ENCODE data around the gene EXTL2. TPM values are rescaled to one million over a fixed set of nuclear protein-coding genes. Genes with fewer than 3 reads are reported as not detected.

The EXTL2 gene
- total and polyA plus RNA-seq, 2 experiments from 2014 or later: 51.9 to 54.6 TPM

- 2% methylated on average over 12 of the region's 12 CpGs for WGBS, 2 experiments (ENCODE audit: low coverage in 1 of 2, low lambda C conversion rate in 2 of 2, missing lambda C conversion rate in 2 of 2)
Measured at GRCh38 chr1:100896481-100896982, 1.9 kb upstream of the EXTL2 start.

GRCh38 chr1:100895540-100896480 lies 1.2 kb upstream of the EXTL2 start, which contains the start of gene SLC30A7:
SLC30A7 (plus strand) TSS chr1:100896090; CDS start chr1:100896263, 173 bp downstream.
- peaks cover 82% of the 10 kb centered on the region for H3K79me2 ChIP-seq (ENCODE audit: insufficient read depth)
- H3K9me2 ChIP-seq (ENCODE audit: insufficient read depth): no peaks in the 10 kb centered on the region
- H3K36me3 ChIP-seq (ENCODE audit: low read depth): peaks cover 27% of the 10 kb centered on the region
- no peaks in the 10 kb centered on the region for H4K20me1 ChIP-seq (ENCODE audit: insufficient read depth)
- no peak for TF ChIP-seq EZH2phosphoT487 (IDR thresholded peaks at IDR 0.05; ENCODE audit: insufficient read depth, low read depth)
- no peak for TF ChIP-seq EZH2 (IDR thresholded peaks at IDR 0.05; ENCODE audit: insufficient read depth, poor library complexity, severe bottlenecking)
- no peaks in the 10 kb centered on the region for H3K27me3 ChIP-seq (replicated peaks; ENCODE audit: insufficient read depth)
- peaks cover 17% of the 10 kb centered on the region; the same call in 1 of the 2 replicates for H3F3A ChIP-seq (ENCODE audit: insufficient read depth)
- peak within 1 kb of the TSS; percentile 93 for H2AFZ ChIP-seq
- DNase-seq: peak; percentile 97
- peak within 1 kb of the TSS; percentile 91 for H3K27ac ChIP-seq
- peak within 1 kb of the TSS; percentile 95 for H3K4me3 ChIP-seq
- H3K4me1 ChIP-seq (ENCODE audit: insufficient read depth): peaks cover 31% of the 10 kb centered on the region
- 1 to 3% methylated on average over 40 to 60 of the region's 62 CpGs for WGBS, 2 experiments (ENCODE audit: low coverage in 1 of 2, low lambda C conversion rate in 2 of 2, missing lambda C conversion rate in 2 of 2)
- peak within 1 kb of the TSS; percentile 98 for H3K4me2 ChIP-seq (ENCODE audit: unreplicated experiment)
- H3K9me3 ChIP-seq (ENCODE audit: low read depth): no peaks in the 10 kb centered on the region
- H3K9ac ChIP-seq: peak within 1 kb of the TSS; percentile 98
- in situ Hi-C loops (cut with MboI): loop anchor here (25.0 kb wide), 1 partner anchor 1084 kb away; no protein-coding TSS in a partner anchor

More at GRCh38 chr1:100896481-100896982, 1.9 kb upstream of the EXTL2 start:
- H3F3A ChIP-seq (ENCODE audit: insufficient read depth): peaks cover 17% of the 10 kb centered on the region; the same call in 1 of the 2 replicates
- peak overlapping the region; percentile 91 for H3K27ac ChIP-seq
- peaks cover 82% of the 10 kb centered on the region for H3K79me2 ChIP-seq (ENCODE audit: insufficient read depth)
- DNase-seq: peak; percentile 74
- peak overlapping the region; percentile 93 for H2AFZ ChIP-seq
- no peaks in the 10 kb centered on the region for H3K9me2 ChIP-seq (ENCODE audit: insufficient read depth)
- peak overlapping the region; percentile 98 for H3K9ac ChIP-seq
- no peaks in the 10 kb centered on the region for H4K20me1 ChIP-seq (ENCODE audit: insufficient read depth)
- H3K9me3 ChIP-seq (ENCODE audit: low read depth): no peaks in the 10 kb centered on the region
- H3K27me3 ChIP-seq (replicated peaks; ENCODE audit: insufficient read depth): no peaks in the 10 kb centered on the region
- H3K4me1 ChIP-seq (ENCODE audit: insufficient read depth): peaks cover 31% of the 10 kb centered on the region
- H3K4me3 ChIP-seq: peak overlapping the region; percentile 95
- H3K4me2 ChIP-seq (ENCODE audit: unreplicated experiment): peak overlapping the region; percentile 98
- TF ChIP-seq EZH2phosphoT487 (IDR thresholded peaks at IDR 0.05; ENCODE audit: insufficient read depth, low read depth) (no peak), EZH2 (IDR thresholded peaks at IDR 0.05; ENCODE audit: insufficient read depth, poor library complexity, severe bottlenecking) (no peak)
- in situ Hi-C loops (cut with MboI): loop anchor here (25.0 kb wide), 1 partner anchor 1084 kb away; no protein-coding TSS in a partner anchor
- peaks cover 33% of the 10 kb centered on the region for H3K36me3 ChIP-seq (ENCODE audit: low read depth)

GRCh38 chr1:100893718-100894117 lies 924 bp downstream of the EXTL2 start:
- TF ChIP-seq EZH2phosphoT487 (IDR thresholded peaks at IDR 0.05; ENCODE audit: insufficient read depth, low read depth) (no peak), EZH2 (IDR thresholded peaks at IDR 0.05; ENCODE audit: insufficient read depth, poor library complexity, severe bottlenecking) (no peak)
- H3K79me2 ChIP-seq (ENCODE audit: insufficient read depth): peaks cover 80% of the 10 kb centered on the region
- peaks cover 7% of the 10 kb centered on the region for H3K36me3 ChIP-seq (ENCODE audit: low read depth)
- in situ Hi-C loops (cut with MboI): loop anchor here (25.0 kb wide), 1 partner anchor 1081 kb away; no protein-coding TSS in a partner anchor
- peaks cover 31% of the 10 kb centered on the region for H3K4me1 ChIP-seq (ENCODE audit: insufficient read depth)
- peak overlapping the region; percentile 95 for H3K4me3 ChIP-seq
- peak; percentile 9 for DNase-seq
- H3K9me3 ChIP-seq (ENCODE audit: low read depth): no peaks in the 10 kb centered on the region
- peaks cover 17% of the 10 kb centered on the region; the same call in 1 of the 2 replicates for H3F3A ChIP-seq (ENCODE audit: insufficient read depth)
- peak overlapping the region; percentile 98 for H3K4me2 ChIP-seq (ENCODE audit: unreplicated experiment)
- H3K9me2 ChIP-seq (ENCODE audit: insufficient read depth): no peaks in the 10 kb centered on the region
- H3K27ac ChIP-seq: peak overlapping the region; percentile 91
- H3K9ac ChIP-seq: peak overlapping the region; percentile 98
- H2AFZ ChIP-seq: peak overlapping the region; percentile 93
- 28 to 40% methylated on average over 2 of the region's 2 CpGs for WGBS, 2 experiments (ENCODE audit: low coverage in 1 of 2, low lambda C conversion rate in 2 of 2, missing lambda C conversion rate in 2 of 2)
- no peaks in the 10 kb centered on the region for H4K20me1 ChIP-seq (ENCODE audit: insufficient read depth)
- H3K27me3 ChIP-seq (replicated peaks; ENCODE audit: insufficient read depth): no peaks in the 10 kb centered on the region

- peaks cover 17% of the 10 kb centered on the region; the same call in 1 of the 2 replicates for H3F3A ChIP-seq (ENCODE audit: insufficient read depth)
- 0 out of 2 replicates have a peak overlapping the region, but pooled peaks have one; percentile 95 for H3K4me3 ChIP-seq
- TF ChIP-seq EZH2phosphoT487 (IDR thresholded peaks at IDR 0.05; ENCODE audit: insufficient read depth, low read depth) (no peak), EZH2 (IDR thresholded peaks at IDR 0.05; ENCODE audit: insufficient read depth, poor library complexity, severe bottlenecking) (no peak)
- no peaks in the 10 kb centered on the region for H3K9me2 ChIP-seq (ENCODE audit: insufficient read depth)
- H3K9ac ChIP-seq: 0 out of 2 replicates have a peak overlapping the region, but pooled peaks have one; percentile 98
- H3K4me2 ChIP-seq (ENCODE audit: unreplicated experiment): peak overlapping the region; percentile 98
- in situ Hi-C loops (cut with MboI): loop anchor here (25.0 kb wide), 1 partner anchor 1080 kb away; no protein-coding TSS in a partner anchor
- H2AFZ ChIP-seq: no peak overlapping the region
- H3K27ac ChIP-seq: no peak overlapping the region
- peaks cover 19% of the 10 kb centered on the region for H3K4me1 ChIP-seq (ENCODE audit: insufficient read depth)
- no peak for DNase-seq
- no peaks in the 10 kb centered on the region for H4K20me1 ChIP-seq (ENCODE audit: insufficient read depth)
- H3K9me3 ChIP-seq (ENCODE audit: low read depth): no peaks in the 10 kb centered on the region
- 99 to 100% methylated on average over 3 of the region's 3 CpGs for WGBS, 2 experiments (ENCODE audit: low coverage in 1 of 2, low lambda C conversion rate in 2 of 2, missing lambda C conversion rate in 2 of 2)
- H3K27me3 ChIP-seq (replicated peaks; ENCODE audit: insufficient read depth): no peaks in the 10 kb centered on the region
- H3K79me2 ChIP-seq (ENCODE audit: insufficient read depth): peaks cover 78% of the 10 kb centered on the region
- H3K36me3 ChIP-seq (ENCODE audit: low read depth): no peaks in the 10 kb centered on the region
Measured at GRCh38 chr1:100892554-100892953, 2.1 kb downstream of the EXTL2 start.
